A673 (cell line): ENCODE results near the gene JMJD8.

ENCODE experiments used
- CTCF ChIP-seq: fragments of 300-800, 200-600 bp; sonication (generic); conservative IDR thresholded peaks from 2 replicates; pipeline ENCODE4 v1.5.1; 2017; ENCODE audit warnings: low read depth, mild to moderate bottlenecking, antibody characterized with exemption, low read length, moderate library complexity, mixed read lengths
- EZH2 ChIP-seq: fragments of 200-600 bp; sonication (generic); IDR thresholded peaks from 2 replicates; pipeline ENCODE4 v1.6.1; 2017; ENCODE audit warnings: borderline replicate concordance, low read depth, mild to moderate bottlenecking, mixed read lengths, antibody characterized with exemption, low read length; ENCODE audit not compliant: poor library complexity, severe bottlenecking

GRCh38 chr16:730666-731509 lies 46.8 kb upstream of the JMJD8 start:
- TF ChIP-seq CTCF: no peak
- TF ChIP-seq EZH2: no peak
